Neuron (in vitro differentiated cells): ENCODE results near the gene RIMBP2.

ENCODE experiments used
- H2AFZ ChIP-seq: one replicate; pipeline ENCODE4 v1.6.1; 2013; ENCODE audit warnings: low read depth, mild to moderate bottlenecking, inconsistent platforms, low read length, moderate library complexity
- H3K27me3 ChIP-seq: one replicate; pipeline ENCODE4 v1.6.1; 2013; ENCODE audit warnings: low read length; ENCODE audit not compliant: insufficient read depth
- H3K36me3 ChIP-seq: one replicate; pipeline ENCODE4 v1.6.1; 2013; ENCODE audit warnings: low read length; ENCODE audit not compliant: insufficient read depth
- H3K4me1 ChIP-seq: one replicate; pipeline ENCODE4 v1.6.1; 2013; ENCODE audit warnings: low read length; ENCODE audit not compliant: insufficient read depth
- H3K4me3 ChIP-seq: 2 replicates; pipeline ENCODE4 v1.5.1; 2013; ENCODE audit warnings: mild to moderate bottlenecking, low read length, moderate library complexity
- H3K9me3 ChIP-seq: one replicate; pipeline ENCODE4 v1.6.1; 2013; ENCODE audit warnings: low read length

The RIMBP2 gene

GRCh38 chr12:130477701-130478100, 238.4 kb downstream of the RIMBP2 start:
- Histone ChIP-seq H3K27me3 (peaks cover 20% of the 10 kb centered on the region), H2AFZ (no peak overlapping the region), H3K9me3 (no peaks in the 10 kb centered on the region), H3K4me1 (peaks cover 2% of the 10 kb centered on the region), H3K4me3 (no peak overlapping the region), H3K36me3 (no peaks in the 10 kb centered on the region)

- Histone ChIP-seq H2AFZ (no peak overlapping the region), H3K36me3 (no peaks in the 10 kb centered on the region), H3K4me1 (peaks cover under 1% of the 10 kb centered on the region), H3K4me3 (no peak overlapping the region), H3K9me3 (no peaks in the 10 kb centered on the region), H3K27me3 (peaks cover 20% of the 10 kb centered on the region)
Observed at GRCh38 chr12:130477266-130477665, 238.8 kb downstream of the RIMBP2 start.

DNA sequence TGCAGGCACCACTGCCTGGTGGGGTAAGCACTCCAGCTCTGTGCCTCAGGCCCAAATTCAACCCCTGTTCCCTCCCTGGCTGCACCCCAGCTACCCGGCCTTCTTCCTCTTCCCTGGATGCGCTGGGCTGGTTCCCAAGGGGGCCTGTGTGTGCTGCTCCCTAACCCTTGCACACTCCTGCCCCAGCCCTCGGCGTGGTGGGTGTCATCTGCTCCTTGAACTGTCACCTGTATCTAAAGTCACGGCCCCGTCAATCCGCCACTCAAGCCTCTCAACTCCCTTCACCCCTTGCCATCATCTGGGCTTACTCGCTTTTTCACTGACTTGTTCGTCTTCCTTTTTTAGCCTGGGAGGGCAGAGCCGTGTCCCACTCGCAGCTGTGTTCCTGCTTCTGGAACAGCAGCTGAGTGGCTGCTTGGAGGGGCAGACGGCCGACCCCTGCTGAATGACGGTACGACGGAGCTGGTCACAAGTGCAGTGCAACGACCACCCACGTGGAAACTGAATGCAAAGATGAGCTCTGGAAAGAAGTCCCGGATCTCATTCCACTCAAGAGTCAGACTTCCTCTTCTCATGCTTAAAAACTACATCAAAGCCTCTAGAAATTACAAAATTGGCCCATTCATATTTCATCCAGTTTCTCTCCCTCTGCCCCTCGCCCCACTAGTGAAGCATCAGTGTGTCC, 239.5 kb downstream of the RIMBP2 start:
- H2AFZ ChIP-seq, result no peak overlapping the region
- no peak overlapping the region for H3K4me3 ChIP-seq
- no peaks in the 10 kb centered on the region for H3K4me1 ChIP-seq
- H3K36me3 ChIP-seq, result no peaks in the 10 kb centered on the region
- peaks cover 20% of the 10 kb centered on the region for H3K27me3 ChIP-seq
- no peaks in the 10 kb centered on the region for H3K9me3 ChIP-seq

DNA sequence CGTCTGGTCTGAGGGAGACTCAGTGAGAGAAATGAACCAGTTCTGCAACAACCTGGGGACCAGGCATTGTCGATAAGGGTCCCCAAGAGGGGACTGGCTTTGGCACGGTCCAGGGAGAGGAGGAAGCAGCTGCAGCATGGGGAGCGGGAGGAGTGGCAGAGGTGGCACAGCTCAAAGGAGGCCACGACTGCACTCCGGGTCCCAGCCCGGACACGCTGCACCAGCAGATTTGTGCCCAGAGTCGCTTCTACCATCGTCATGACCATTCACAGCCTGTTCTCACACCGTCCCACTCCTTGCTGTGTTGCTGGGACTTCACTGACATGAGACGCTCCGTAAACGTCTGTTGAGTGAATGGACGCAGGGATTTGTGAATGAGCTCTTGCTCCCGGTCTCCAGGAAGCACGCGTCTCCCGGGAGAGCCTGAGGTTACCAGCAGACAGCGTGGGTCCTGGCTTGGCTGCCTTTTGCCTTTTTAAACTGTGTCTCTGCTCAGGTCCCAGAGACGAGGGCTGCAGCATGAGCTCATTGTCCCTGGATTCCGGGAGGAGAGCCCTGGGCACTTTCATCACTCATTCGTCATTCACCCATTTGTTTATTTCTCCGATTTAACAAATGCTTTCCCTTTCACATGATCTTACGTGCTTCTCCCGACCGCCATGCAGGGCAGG, 241.4 kb downstream of the RIMBP2 start:
- Histone ChIP-seq H3K36me3 (no peaks in the 10 kb centered on the region), H3K4me1 (no peaks in the 10 kb centered on the region)

GRCh38 chr12:130473266-130473665, 242.8 kb downstream of the RIMBP2 start:
- no peaks in the 10 kb centered on the region for H3K4me1 ChIP-seq
- no peaks in the 10 kb centered on the region for H3K9me3 ChIP-seq
- H3K27me3 ChIP-seq, result peaks cover 16% of the 10 kb centered on the region
- no peaks in the 10 kb centered on the region for H3K36me3 ChIP-seq
- H2AFZ ChIP-seq, result no peak overlapping the region
- H3K4me3 ChIP-seq, result no peak overlapping the region

More for the DNA sequence above, 241.4 kb downstream of the RIMBP2 start:
- Histone ChIP-seq H3K4me3 (no peak overlapping the region), H3K27me3 (peaks cover 20% of the 10 kb centered on the region), H2AFZ (no peak overlapping the region), H3K9me3 (no peaks in the 10 kb centered on the region)

DNA sequence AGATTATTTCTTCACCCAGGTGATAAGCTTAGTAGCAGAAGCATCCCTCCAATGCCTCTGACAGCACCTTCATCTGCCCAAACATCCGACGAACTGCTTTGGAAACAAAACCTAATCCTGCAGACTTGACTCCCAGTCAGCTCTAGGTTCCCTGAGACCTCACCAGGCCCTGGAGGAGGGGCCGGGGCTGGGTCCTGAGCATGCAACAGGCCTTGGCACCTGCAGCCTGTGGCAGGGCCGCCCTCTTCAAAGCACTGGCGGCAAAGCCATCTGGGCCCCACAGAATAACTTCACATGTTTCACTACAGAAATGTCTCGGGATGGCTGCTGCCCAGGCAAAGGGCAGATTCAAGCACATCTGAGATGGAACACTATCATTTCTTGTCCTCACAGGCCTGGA, 245.1 kb downstream of the RIMBP2 start:
- H3K4me1 ChIP-seq, result no peaks in the 10 kb centered on the region
- no peak overlapping the region for H2AFZ ChIP-seq
- H3K9me3 ChIP-seq, result no peaks in the 10 kb centered on the region
- H3K27me3 ChIP-seq, result peaks cover 6% of the 10 kb centered on the region
- no peak overlapping the region for H3K4me3 ChIP-seq
- no peaks in the 10 kb centered on the region for H3K36me3 ChIP-seq

DNA sequence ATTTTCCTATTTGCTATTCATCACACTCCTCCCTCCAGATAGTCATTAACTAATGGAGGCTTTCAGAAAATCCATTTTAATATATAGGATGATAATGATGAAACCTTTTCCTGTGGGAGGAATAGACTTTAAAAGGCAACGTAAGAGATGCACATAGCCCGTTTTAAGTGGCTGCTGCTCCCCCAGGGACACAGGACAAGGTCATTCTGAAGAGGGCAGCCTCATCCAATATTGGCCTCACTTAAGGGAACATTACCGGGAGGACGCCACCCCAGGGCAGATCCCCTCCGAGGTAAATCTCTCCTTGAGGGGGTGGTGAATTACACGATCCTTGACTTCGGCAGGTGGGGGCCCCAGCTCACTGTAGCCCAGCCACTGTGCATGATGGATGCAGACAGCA, 246.5 kb downstream of the RIMBP2 start:
- no peak overlapping the region for H2AFZ ChIP-seq
- H3K4me1 ChIP-seq, result no peaks in the 10 kb centered on the region
- H3K27me3 ChIP-seq, result no peaks in the 10 kb centered on the region
- no peak overlapping the region for H3K4me3 ChIP-seq
- no peaks in the 10 kb centered on the region for H3K36me3 ChIP-seq
- no peaks in the 10 kb centered on the region for H3K9me3 ChIP-seq

DNA sequence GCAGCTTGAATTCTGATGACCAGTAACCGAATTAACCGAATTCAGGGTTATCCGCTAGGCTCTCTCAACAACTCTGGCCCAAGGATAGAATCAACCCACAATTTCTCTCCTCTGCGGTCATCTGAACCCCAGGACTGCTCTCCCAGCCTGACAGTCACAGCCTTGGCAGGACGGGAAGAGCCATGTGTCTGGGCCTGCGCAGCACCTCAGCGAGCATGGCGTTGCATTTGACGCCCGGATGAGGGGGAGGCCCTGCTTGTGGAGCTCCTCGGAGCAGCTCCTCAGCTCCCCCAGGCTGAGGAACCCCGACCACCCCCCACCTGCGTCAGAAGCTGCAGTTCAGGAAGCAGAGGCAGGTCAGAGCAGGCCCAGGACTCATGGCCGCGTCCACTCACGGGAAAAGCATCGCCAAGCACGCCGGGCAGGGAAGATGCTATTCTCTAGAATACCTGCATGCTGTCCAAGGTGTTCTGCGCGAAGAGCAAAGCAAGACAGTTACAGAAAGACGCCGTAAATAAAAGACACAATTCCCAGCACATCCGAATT, 247.3 kb downstream of the RIMBP2 start:
- H3K4me1 ChIP-seq, result no peaks in the 10 kb centered on the region
- H3K36me3 ChIP-seq, result no peaks in the 10 kb centered on the region
- H3K27me3 ChIP-seq, result no peaks in the 10 kb centered on the region
- no peak overlapping the region for H2AFZ ChIP-seq
- H3K9me3 ChIP-seq, result no peaks in the 10 kb centered on the region
- no peak overlapping the region for H3K4me3 ChIP-seq

- H3K4me1 ChIP-seq, result no peaks in the 10 kb centered on the region
- no peak overlapping the region for H3K4me3 ChIP-seq
- no peak overlapping the region for H2AFZ ChIP-seq
- H3K36me3 ChIP-seq, result no peaks in the 10 kb centered on the region
- no peaks in the 10 kb centered on the region for H3K9me3 ChIP-seq
- H3K27me3 ChIP-seq, result no peaks in the 10 kb centered on the region
Observed at GRCh38 chr12:130468186-130468585, 247.9 kb downstream of the RIMBP2 start.

GRCh38 chr12:130465626-130466025, 250.5 kb downstream of the RIMBP2 start:
- H3K36me3 ChIP-seq, result no peaks in the 10 kb centered on the region
- H3K4me1 ChIP-seq, result no peaks in the 10 kb centered on the region
- H3K9me3 ChIP-seq, result no peaks in the 10 kb centered on the region
- H3K27me3 ChIP-seq, result no peaks in the 10 kb centered on the region
- no peak overlapping the region for H3K4me3 ChIP-seq
- H2AFZ ChIP-seq, result no peak overlapping the region

DNA sequence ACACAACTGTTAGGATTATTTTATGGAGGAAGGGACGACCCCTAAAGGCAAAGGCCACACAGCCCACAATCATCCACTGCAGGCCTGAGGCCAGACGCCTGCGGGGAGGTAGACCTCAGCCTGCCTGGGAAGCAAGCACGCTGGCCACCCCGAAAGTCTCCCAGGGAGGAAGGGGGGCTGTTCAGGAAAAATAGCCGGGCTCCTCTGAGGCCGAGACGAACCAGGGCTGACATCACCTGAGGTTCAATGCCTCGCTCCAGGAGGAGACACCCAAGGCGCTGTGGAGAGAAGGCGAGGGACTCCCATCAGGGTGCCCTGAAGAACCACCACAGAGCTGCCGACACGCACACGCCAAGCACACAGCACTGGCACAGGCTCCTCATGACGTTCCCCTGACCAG, 251.1 kb downstream of the RIMBP2 start:
- H3K27me3 ChIP-seq, result no peaks in the 10 kb centered on the region
- no peaks in the 10 kb centered on the region for H3K9me3 ChIP-seq
- no peak overlapping the region for H2AFZ ChIP-seq
- no peaks in the 10 kb centered on the region for H3K4me1 ChIP-seq
- no peaks in the 10 kb centered on the region for H3K36me3 ChIP-seq
- H3K4me3 ChIP-seq, result no peak overlapping the region

DNA sequence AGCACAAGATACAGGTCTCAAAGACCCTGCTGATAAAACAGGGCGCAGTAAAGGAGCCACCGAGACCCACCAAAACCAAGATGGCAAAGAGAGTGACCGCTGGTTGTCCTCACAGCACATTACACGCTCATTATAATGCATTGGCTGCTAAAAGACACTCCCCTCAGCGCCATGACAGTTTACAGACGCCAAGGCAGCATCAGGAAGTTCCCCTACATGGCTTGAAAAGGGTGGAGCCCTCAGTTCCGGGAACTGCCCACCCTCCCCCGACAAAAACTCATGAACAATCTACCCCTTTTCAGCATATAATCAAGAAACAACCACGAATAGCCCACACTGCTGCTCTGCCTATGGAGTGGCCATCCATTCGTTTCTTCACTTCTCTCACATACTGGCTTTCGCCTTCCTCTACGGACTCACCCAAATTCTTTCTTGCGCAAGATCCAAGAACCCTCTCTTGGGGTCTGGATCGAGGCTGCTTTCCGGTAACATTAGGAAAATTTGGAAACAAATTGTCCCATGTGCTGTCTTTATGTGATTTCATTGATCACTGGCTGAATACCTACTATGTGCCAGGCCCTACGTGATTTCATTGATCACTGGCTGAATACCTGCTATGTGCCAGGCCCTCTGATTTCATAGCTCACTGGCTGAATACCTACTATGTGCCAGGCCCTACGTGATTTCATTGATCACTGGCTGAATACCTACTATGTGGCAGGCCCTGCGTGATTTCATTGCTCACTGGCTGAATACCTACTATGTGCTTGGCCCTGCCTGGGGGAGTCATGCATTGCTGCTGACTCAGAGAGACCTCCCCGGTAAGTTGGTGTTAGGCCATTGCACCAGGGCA, 252.1 kb downstream of the RIMBP2 start:
- Histone ChIP-seq H3K4me1 (no peaks in the 10 kb centered on the region), H3K9me3 (no peaks in the 10 kb centered on the region), H2AFZ (no peak overlapping the region), H3K36me3 (no peaks in the 10 kb centered on the region), H3K27me3 (no peaks in the 10 kb centered on the region), H3K4me3 (no peak overlapping the region)

- H3K9me3 ChIP-seq, result no peaks in the 10 kb centered on the region
- H2AFZ ChIP-seq, result no peak overlapping the region
- H3K4me1 ChIP-seq, result no peaks in the 10 kb centered on the region
- no peaks in the 10 kb centered on the region for H3K27me3 ChIP-seq
- no peak overlapping the region for H3K4me3 ChIP-seq
- no peaks in the 10 kb centered on the region for H3K36me3 ChIP-seq
Observed at GRCh38 chr12:130463275-130463658, 252.8 kb downstream of the RIMBP2 start.
